Endothelial cell of umbilical vein (primary cell): Measurements from ENCODE around the gene FBXO48.

Source experiments
- CTCF ChIP-seq, 2 donors: IDR thresholded peaks; 1 replicate in 1 of 2; 2 replicates in 1 of 2; pipeline ENCODE4 v1.5.1; 2011; ENCODE audit warnings: low read length in 2 of 2, mild to moderate bottlenecking in 2 of 2, moderate library complexity in 2 of 2, control low read depth in 1 of 2, inconsistent platforms in 1 of 2, low read depth in 1 of 2; ENCODE audit not compliant: insufficient read depth in 1 of 2; ENCODE audit errors: extremely low read depth in 1 of 2
- EZH2 ChIP-seq: IDR thresholded peaks from 2 replicates; pipeline ENCODE4 v1.6.1; 2012; ENCODE audit warnings: borderline replicate concordance, low read depth, mild to moderate bottlenecking, moderate library complexity, low read length, inconsistent platforms; ENCODE audit not compliant: severe bottlenecking

- no peak for TF ChIP-seq CTCF (IDR thresholded peaks at IDR 0.05; ENCODE audit: extremely low read depth in 1 of 2, insufficient read depth in 1 of 2, low read depth in 1 of 2, low read length in 2 of 2)
- no peak for TF ChIP-seq EZH2
Observed at GRCh38 chr2:68512966-68513365, 45.9 kb upstream of the FBXO48 start.
